Skeletal muscle satellite cell (primary cell): ENCODE measurements around the gene DPP10.

Experiments used
- H3K27me3 ChIP-seq: 2 replicates; pipeline ENCODE4 v1.7.0; 2013; ENCODE audit warnings: low read length; ENCODE audit not compliant: control insufficient read depth, insufficient read depth
- H3K36me3 ChIP-seq: 2 replicates; pipeline ENCODE4 v1.7.0; 2013; ENCODE audit warnings: mild to moderate bottlenecking, control low read depth, low read length; ENCODE audit not compliant: insufficient read depth
- H3K4me1 ChIP-seq: 2 replicates; pipeline ENCODE4 v1.7.0; 2013; ENCODE audit warnings: low read length; ENCODE audit not compliant: control insufficient read depth, insufficient read depth
- H3K4me2 ChIP-seq: 2 replicates; pipeline ENCODE4 v1.7.0; 2013; ENCODE audit warnings: mild to moderate bottlenecking, low read length
- H3K4me3 ChIP-seq: 2 replicates; pipeline ENCODE4 v1.7.0; 2013; ENCODE audit warnings: low read length
- H3K9ac ChIP-seq: 2 replicates; pipeline ENCODE4 v1.7.0; 2013; ENCODE audit warnings: mild to moderate bottlenecking, low read depth, low read length, moderate library complexity
- H3K9me3 ChIP-seq: replicated peaks from 2 replicates; pipeline ENCODE4 v1.7.0; 2013; ENCODE audit warnings: mild to moderate bottlenecking, control low read depth, low read length

The DPP10 gene

GRCh38 chr2:115481842-115482241, 1039.4 kb downstream of the DPP10 start:
- H3K9me3 ChIP-seq = no peaks in the 10 kb centered on the region
- H3K27me3 ChIP-seq = no peaks in the 10 kb centered on the region
- no peaks in the 10 kb centered on the region for H3K4me1 ChIP-seq
- H3K36me3 ChIP-seq = no peaks in the 10 kb centered on the region
- H3K9ac ChIP-seq = no peak overlapping the region
- no peak overlapping the region for H3K4me3 ChIP-seq
- no peak overlapping the region for H3K4me2 ChIP-seq

DNA sequence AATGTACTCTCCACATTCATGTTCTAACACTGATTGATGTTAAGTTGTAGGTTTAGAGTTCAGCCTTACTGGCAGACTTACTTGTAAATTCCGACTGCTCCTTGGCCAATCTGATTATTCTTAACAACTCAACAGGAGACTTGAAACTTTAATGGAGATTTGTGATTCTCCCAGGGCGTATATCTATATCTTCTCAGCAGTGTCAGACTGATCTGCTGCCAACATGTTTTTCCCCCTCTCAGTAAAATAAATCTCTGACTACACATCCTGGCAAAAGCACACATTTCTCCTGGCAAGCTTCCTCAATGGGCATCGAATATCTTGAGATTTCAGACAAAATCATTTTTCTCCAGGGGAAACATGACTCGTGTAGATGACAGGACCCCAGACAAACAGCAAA, 1041.2 kb downstream of the DPP10 start:
- Histone ChIP-seq H3K4me1 (no peaks in the 10 kb centered on the region), H3K9ac (no peak overlapping the region), H3K9me3 (no peaks in the 10 kb centered on the region), H3K4me2 (no peak overlapping the region), H3K36me3 (no peaks in the 10 kb centered on the region), H3K4me3 (no peak overlapping the region), H3K27me3 (no peaks in the 10 kb centered on the region)

- H3K9me3 ChIP-seq = no peaks in the 10 kb centered on the region
- H3K36me3 ChIP-seq = no peaks in the 10 kb centered on the region
- no peak overlapping the region for H3K9ac ChIP-seq
- H3K4me3 ChIP-seq = no peak overlapping the region
- H3K4me2 ChIP-seq = no peak overlapping the region
- no peaks in the 10 kb centered on the region for H3K27me3 ChIP-seq
- H3K4me1 ChIP-seq = no peaks in the 10 kb centered on the region
These were observed 1042.0 kb downstream of the DPP10 start for GRCh38 chr2:115484486-115484885.

- Histone ChIP-seq H3K9me3 (no peaks in the 10 kb centered on the region), H3K27me3 (no peaks in the 10 kb centered on the region), H3K9ac (no peak overlapping the region), H3K4me1 (no peaks in the 10 kb centered on the region), H3K36me3 (no peaks in the 10 kb centered on the region), H3K4me3 (no peak overlapping the region), H3K4me2 (no peak overlapping the region)
These were observed 1042.5 kb downstream of the DPP10 start for GRCh38 chr2:115484983-115485382.

DNA sequence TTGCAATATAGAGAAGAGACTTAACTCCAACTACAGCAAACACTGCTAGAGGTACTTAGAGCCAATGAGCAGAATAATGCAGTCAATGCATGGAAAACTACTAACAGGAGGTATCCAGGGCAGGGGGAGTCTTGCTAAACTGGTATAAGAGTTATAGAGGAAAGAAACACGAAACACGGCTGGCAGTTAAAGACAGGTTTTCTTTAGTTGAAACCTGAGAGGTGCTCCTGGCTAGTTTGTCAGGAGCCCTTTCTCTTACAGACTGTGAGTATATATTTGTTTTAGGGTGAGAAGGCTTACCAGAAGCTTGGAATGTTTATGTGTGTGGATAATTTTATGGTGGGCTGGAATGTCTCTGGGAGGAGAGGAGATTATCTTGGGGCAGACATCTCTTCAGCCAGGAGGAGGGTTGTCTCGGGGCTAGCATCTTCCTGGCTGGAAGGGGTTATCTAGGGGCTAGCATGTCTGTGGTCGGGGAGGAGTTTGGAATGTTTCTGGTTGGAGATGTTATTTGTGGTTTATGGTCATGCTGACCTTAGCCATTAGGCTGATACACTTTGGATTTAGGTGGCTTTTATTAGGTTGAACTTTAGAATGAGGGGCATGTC, 1048.8 kb downstream of the DPP10 start:
- H3K4me3 ChIP-seq = no peak overlapping the region
- no peaks in the 10 kb centered on the region for H3K36me3 ChIP-seq
- no peak overlapping the region for H3K9ac ChIP-seq
- no peak overlapping the region for H3K4me2 ChIP-seq
- no peaks in the 10 kb centered on the region for H3K4me1 ChIP-seq
- H3K9me3 ChIP-seq = no peaks in the 10 kb centered on the region
- H3K27me3 ChIP-seq = no peaks in the 10 kb centered on the region

DNA sequence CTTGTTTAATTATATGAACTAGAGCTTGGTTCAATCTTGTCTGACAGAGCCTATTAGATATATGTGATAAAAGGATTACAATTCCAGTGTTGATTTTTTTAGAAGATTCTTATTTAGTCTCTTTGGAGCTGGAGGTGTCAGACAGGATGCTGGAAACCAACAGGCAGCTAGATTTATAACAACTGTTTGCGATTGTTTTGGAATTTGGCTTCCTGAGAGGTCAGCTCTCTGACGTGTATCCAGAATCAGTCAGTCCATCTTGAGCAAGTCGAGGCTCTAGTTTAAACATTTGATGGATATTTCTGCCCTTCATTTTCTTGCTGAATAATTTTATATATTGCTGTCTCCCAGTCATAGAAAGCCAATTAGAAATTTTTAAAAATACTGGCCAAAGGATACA, 1062.9 kb downstream of the DPP10 start:
- Histone ChIP-seq H3K27me3 (no peaks in the 10 kb centered on the region), H3K4me1 (no peaks in the 10 kb centered on the region), H3K4me3 (no peak overlapping the region), H3K9ac (no peak overlapping the region), H3K9me3 (no peaks in the 10 kb centered on the region), H3K36me3 (no peaks in the 10 kb centered on the region), H3K4me2 (no peak overlapping the region)

- Histone ChIP-seq H3K4me2 (no peak overlapping the region), H3K27me3 (no peaks in the 10 kb centered on the region), H3K9me3 (peaks cover 8% of the 10 kb centered on the region), H3K4me1 (no peaks in the 10 kb centered on the region), H3K9ac (no peak overlapping the region), H3K36me3 (no peaks in the 10 kb centered on the region), H3K4me3 (no peak overlapping the region)
These were observed 1078.3 kb downstream of the DPP10 start for GRCh38 chr2:115520727-115521126.

GRCh38 chr2:115524452-115524851, 1082.0 kb downstream of the DPP10 start:
- no peak overlapping the region for H3K4me3 ChIP-seq
- H3K9ac ChIP-seq = no peak overlapping the region
- no peaks in the 10 kb centered on the region for H3K36me3 ChIP-seq
- no peaks in the 10 kb centered on the region for H3K4me1 ChIP-seq
- no peak overlapping the region for H3K4me2 ChIP-seq
- no peaks in the 10 kb centered on the region for H3K27me3 ChIP-seq
- peaks cover 8% of the 10 kb centered on the region for H3K9me3 ChIP-seq

- H3K9ac ChIP-seq = no peak overlapping the region
- no peak overlapping the region for H3K4me3 ChIP-seq
- H3K4me1 ChIP-seq = no peaks in the 10 kb centered on the region
- no peaks in the 10 kb centered on the region for H3K27me3 ChIP-seq
- H3K4me2 ChIP-seq = no peak overlapping the region
- no peaks in the 10 kb centered on the region for H3K36me3 ChIP-seq
- H3K9me3 ChIP-seq = no peaks in the 10 kb centered on the region
These were observed 1087.2 kb downstream of the DPP10 start for GRCh38 chr2:115529627-115530026.

GRCh38 chr2:115533081-115533480, 1090.6 kb downstream of the DPP10 start:
- Histone ChIP-seq H3K4me3 (no peak overlapping the region), H3K4me1 (no peaks in the 10 kb centered on the region), H3K4me2 (no peak overlapping the region), H3K9ac (no peak overlapping the region), H3K27me3 (no peaks in the 10 kb centered on the region), H3K9me3 (no peaks in the 10 kb centered on the region), H3K36me3 (no peaks in the 10 kb centered on the region)

DNA sequence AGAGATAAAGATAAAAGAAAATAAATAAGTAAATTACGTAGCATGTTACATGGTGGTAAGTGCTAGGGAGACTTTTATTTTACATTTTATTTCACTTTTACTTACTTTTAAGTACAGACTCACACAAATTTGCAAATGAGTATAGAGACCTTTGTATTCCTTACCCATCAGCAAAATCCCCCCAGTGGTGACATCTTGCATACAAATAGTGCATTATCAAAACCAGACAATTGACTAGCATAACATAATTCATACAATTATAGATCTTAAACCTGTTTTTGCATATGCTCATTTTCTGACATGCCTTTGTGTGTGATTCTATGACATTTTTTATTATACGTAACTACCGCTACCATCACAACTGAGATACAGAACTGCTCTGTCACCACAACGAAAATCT, 1099.4 kb downstream of the DPP10 start:
- Histone ChIP-seq H3K9ac (no peak overlapping the region), H3K36me3 (no peaks in the 10 kb centered on the region), H3K4me2 (no peak overlapping the region), H3K27me3 (no peaks in the 10 kb centered on the region), H3K4me3 (no peak overlapping the region), H3K4me1 (no peaks in the 10 kb centered on the region), H3K9me3 (peaks cover 5% of the 10 kb centered on the region)

- no peak overlapping the region for H3K9ac ChIP-seq
- no peaks in the 10 kb centered on the region for H3K27me3 ChIP-seq
- H3K4me2 ChIP-seq = no peak overlapping the region
- H3K36me3 ChIP-seq = no peaks in the 10 kb centered on the region
- H3K4me3 ChIP-seq = no peak overlapping the region
- H3K9me3 ChIP-seq = peaks cover 5% of the 10 kb centered on the region
- no peaks in the 10 kb centered on the region for H3K4me1 ChIP-seq
These were observed 1099.9 kb downstream of the DPP10 start for GRCh38 chr2:115542331-115542730.
